Endothelial cell (in vitro differentiated cells): Measurements from ENCODE around the gene ONECUT2. TPM values are rescaled to one million over a fixed set of nuclear protein-coding genes. Genes with fewer than 3 reads are reported as not detected.

Experiments used
- DNase-seq: peaks from one replicate; pipeline ENCODE4 v3.0.0; 2021; ENCODE audit warnings: low spot score
- H3K27ac Mint-ChIP-seq: one replicate; pipeline ENCODE4 v1.8.0; 2021; ENCODE audit warnings: mixed read lengths, inconsistent platforms; ENCODE audit not compliant: unreplicated experiment
- H3K27me3 Mint-ChIP-seq: one replicate; pipeline ENCODE4 v1.8.0; 2021; ENCODE audit warnings: mild to moderate bottlenecking, moderate library complexity, mixed read lengths, inconsistent platforms; ENCODE audit not compliant: unreplicated experiment
- H3K36me3 Mint-ChIP-seq: one replicate; pipeline ENCODE4 v1.8.0; 2021; ENCODE audit warnings: mild to moderate bottlenecking, low read depth, mixed read lengths, inconsistent platforms; ENCODE audit not compliant: unreplicated experiment
- H3K4me1 Mint-ChIP-seq: one replicate; pipeline ENCODE4 v1.8.0; 2021; ENCODE audit warnings: mild to moderate bottlenecking, mixed read lengths, inconsistent platforms; ENCODE audit not compliant: unreplicated experiment
- H3K4me3 Mint-ChIP-seq: one replicate; pipeline ENCODE4 v1.8.0; 2021; ENCODE audit warnings: mild to moderate bottlenecking, mixed read lengths, inconsistent platforms; ENCODE audit not compliant: unreplicated experiment
- H3K9me3 Mint-ChIP-seq: one replicate; pipeline ENCODE4 v1.8.0; 2021; ENCODE audit warnings: mixed read lengths, inconsistent platforms; ENCODE audit not compliant: unreplicated experiment
- CTCF ChIP-seq: fragments of 200-600 bp; sonication (generic); IDR thresholded peaks from one replicate; pipeline ENCODE4 v1.5.0; 2021; ENCODE audit warnings: antibody characterized with exemption; ENCODE audit not compliant: unreplicated experiment
- total RNA-seq: library from RNA; stranded (reverse); fragmentation: NEBNext Ultra II Directional; extraction: Animal tissue kit (Norgen Biotek cat#: 25700); gene quantifications from one replicate; pipeline ENCODE4 v1.2.1, GENCODE V29; 2021; ENCODE audit not compliant: unreplicated experiment

Gene ONECUT2
- total RNA-seq, 1 donor from 2014 or later: 1.1 TPM

GRCh38 chr18:57437766-57438671, 2.8 kb downstream of the ONECUT2 start:
- no peak overlapping the region for H3K27ac Mint-ChIP-seq
- H3K36me3 Mint-ChIP-seq: peaks cover 5% of the 10 kb centered on the region
- peaks cover 63% of the 10 kb centered on the region for H3K27me3 Mint-ChIP-seq
- peaks cover 44% of the 10 kb centered on the region for H3K4me1 Mint-ChIP-seq
- peak; percentile 85 for DNase-seq
- H3K9me3 Mint-ChIP-seq: no peaks in the 10 kb centered on the region
- H3K4me3 Mint-ChIP-seq: peak overlapping the region; percentile 88
- TF ChIP-seq CTCF: peak; percentile 68

GRCh38 chr18:57438743-57439608, 3.8 kb downstream of the ONECUT2 start:
- peaks cover 59% of the 10 kb centered on the region for H3K27me3 Mint-ChIP-seq
- peaks cover 8% of the 10 kb centered on the region for H3K36me3 Mint-ChIP-seq
- H3K27ac Mint-ChIP-seq: no peak overlapping the region
- peaks cover 39% of the 10 kb centered on the region for H3K4me1 Mint-ChIP-seq
- no peaks in the 10 kb centered on the region for H3K9me3 Mint-ChIP-seq
- no peak for DNase-seq
- TF ChIP-seq CTCF: no peak
- peak overlapping the region; percentile 88 for H3K4me3 Mint-ChIP-seq

GRCh38 chr18:57439609-57439968, 4.4 kb downstream of the ONECUT2 start:
- no peak for DNase-seq

GRCh38 chr18:57439985-57440330, 4.8 kb downstream of the ONECUT2 start:
- DNase-seq: no peak
- Mint-ChIP-seq H3K4me3 (no peak overlapping the region), H3K9me3 (no peaks in the 10 kb centered on the region), H3K27me3 (peaks cover 55% of the 10 kb centered on the region), H3K4me1 (peaks cover 34% of the 10 kb centered on the region), H3K27ac (no peak overlapping the region), H3K36me3 (peaks cover 8% of the 10 kb centered on the region)
- TF ChIP-seq CTCF: no peak

More at GRCh38 chr18:57439609-57439968, 4.4 kb downstream of the ONECUT2 start:
- H3K4me1 Mint-ChIP-seq: peaks cover 34% of the 10 kb centered on the region
- peaks cover 8% of the 10 kb centered on the region for H3K36me3 Mint-ChIP-seq
- H3K27ac Mint-ChIP-seq: no peak overlapping the region
- H3K9me3 Mint-ChIP-seq: no peaks in the 10 kb centered on the region
- H3K4me3 Mint-ChIP-seq: peak overlapping the region; percentile 88
- H3K27me3 Mint-ChIP-seq: peaks cover 53% of the 10 kb centered on the region
- no peak for TF ChIP-seq CTCF
